ENCODE data around the gene CRIP2. TPM values are rescaled to one million over a fixed set of nuclear protein-coding genes. Genes with fewer than 3 reads are reported as not detected.

The CRIP2 gene
- total and polyA plus RNA-seq, 2 of the 13 experiments (the other 11 are each of a cell fraction or from before 2014, with no cell fraction given): 31.6 to 37.9 TPM

DNA sequence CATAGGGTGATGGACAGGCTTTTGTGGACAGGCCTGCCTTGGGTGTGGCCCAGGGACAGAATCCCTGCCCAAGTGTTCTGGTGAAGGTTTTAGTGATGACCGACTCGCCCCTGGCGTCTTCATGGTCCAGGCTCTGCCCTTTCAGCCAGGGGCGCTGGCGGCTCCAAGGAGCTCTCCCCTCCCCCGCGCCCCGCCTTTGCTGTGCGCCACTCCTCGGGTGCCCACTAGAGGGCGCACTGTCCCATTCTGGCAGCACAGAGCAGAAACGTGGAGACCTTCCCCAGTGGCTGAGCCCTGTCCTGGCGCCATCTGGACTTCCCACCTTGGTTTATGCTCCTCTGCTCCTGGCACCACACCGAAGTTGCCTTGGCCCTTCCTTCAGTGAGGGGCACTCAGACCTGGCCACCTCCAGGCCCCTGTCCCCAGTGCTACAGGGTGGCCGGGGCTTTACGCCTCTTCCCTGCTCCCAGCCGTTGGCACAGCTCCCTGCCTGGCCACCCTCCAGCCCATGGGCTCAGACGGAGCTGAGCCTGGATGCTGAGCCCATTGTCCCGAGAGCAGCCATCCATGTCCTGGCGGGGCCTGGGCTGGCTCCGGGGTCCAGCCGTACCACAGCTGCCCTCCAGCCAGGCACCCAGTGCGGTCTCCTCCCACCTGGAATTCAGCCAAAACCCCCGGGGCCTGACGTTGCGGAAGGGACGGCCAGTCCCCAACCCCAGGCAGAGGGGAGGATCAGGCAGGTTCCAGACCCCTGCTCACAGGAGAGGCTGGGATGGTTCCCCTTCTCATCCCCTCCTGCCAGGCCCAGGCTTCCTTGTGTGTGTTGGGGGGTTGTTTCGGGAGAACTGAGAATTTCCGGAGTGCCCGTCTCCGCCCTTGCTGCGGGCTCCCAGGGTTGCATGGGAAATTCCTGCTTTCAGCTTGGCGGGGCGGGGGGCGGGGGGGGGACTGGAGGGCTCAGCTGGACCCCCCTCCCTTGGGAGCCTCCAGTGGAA, 6.5 kb downstream of the CRIP2 start (continued):
- TF ChIP-seq, protein P1, sequence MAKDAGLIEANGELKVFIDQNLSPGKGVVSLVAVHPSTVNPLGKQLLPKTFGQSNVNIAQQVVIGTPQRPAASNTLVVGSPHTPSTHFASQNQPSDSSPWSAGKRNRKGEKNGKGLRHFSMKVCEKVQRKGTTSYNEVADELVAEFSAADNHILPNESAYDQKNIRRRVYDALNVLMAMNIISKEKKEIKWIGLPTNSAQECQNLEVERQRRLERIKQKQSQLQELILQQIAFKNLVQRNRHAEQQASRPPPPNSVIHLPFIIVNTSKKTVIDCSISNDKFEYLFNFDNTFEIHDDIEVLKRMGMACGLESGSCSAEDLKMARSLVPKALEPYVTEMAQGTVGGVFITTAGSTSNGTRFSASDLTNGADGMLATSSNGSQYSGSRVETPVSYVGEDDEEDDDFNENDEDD (CRISPR knock-in tag; IDR thresholded peaks at IDR 0.05; ENCODE audit: borderline replicate concordance): peak; percentile 13; the same call in 1 of the 2 replicates
- TF ChIP-seq ZKSCAN8 (CRISPR knock-in tag; IDR thresholded peaks at IDR 0.05; ENCODE audit: borderline replicate concordance) (no peak), FOSL2 (CRISPR knock-in tag; IDR thresholded peaks at IDR 0.05) (peak; percentile 46; the same call in 1 of the 2 replicates), ZNF619 (CRISPR knock-in tag; IDR thresholded peaks at IDR 0.05) (peak; percentile 81; the same call in 1 of the 2 replicates), NONO (IDR thresholded peaks at IDR 0.05) (no peak), NONO (CRISPR knock-in tag; conservative IDR thresholded peaks at IDR 0.05) (peak; percentile 70; the same call in 1 of the 2 replicates), ZNF432 (CRISPR knock-in tag; IDR thresholded peaks at IDR 0.05; ENCODE audit: borderline replicate concordance) (no peak), EEA1 (CRISPR knock-in tag; IDR thresholded peaks at IDR 0.05; ENCODE audit: borderline replicate concordance) (no peak), ZNF274 (CRISPR knock-in tag; IDR thresholded peaks at IDR 0.05) (peak; percentile 83; the same call in 1 of the 2 replicates), HNRNPL (IDR thresholded peaks at IDR 0.05; ENCODE audit: low read depth, low read length) (0 out of 2 replicates have a peak, but pooled peaks have one; percentile 50), KAT2B (IDR thresholded peaks at IDR 0.05; ENCODE audit: borderline replicate concordance, low read depth, low read length) (no peak), ZNF451 (CRISPR knock-in tag; IDR thresholded peaks at IDR 0.05) (peak; percentile 28; the same call in 1 of the 2 replicates), ZNF883 (CRISPR knock-in tag; IDR thresholded peaks at IDR 0.05; ENCODE audit: not compliant biosample characterization) (peak; percentile 29), ZNF121 (CRISPR knock-in tag; IDR thresholded peaks at IDR 0.05) (no peak), RAD51 (IDR thresholded peaks at IDR 0.05; ENCODE audit: borderline replicate concordance) (no peak)
- TF ChIP-seq, protein P2, sequence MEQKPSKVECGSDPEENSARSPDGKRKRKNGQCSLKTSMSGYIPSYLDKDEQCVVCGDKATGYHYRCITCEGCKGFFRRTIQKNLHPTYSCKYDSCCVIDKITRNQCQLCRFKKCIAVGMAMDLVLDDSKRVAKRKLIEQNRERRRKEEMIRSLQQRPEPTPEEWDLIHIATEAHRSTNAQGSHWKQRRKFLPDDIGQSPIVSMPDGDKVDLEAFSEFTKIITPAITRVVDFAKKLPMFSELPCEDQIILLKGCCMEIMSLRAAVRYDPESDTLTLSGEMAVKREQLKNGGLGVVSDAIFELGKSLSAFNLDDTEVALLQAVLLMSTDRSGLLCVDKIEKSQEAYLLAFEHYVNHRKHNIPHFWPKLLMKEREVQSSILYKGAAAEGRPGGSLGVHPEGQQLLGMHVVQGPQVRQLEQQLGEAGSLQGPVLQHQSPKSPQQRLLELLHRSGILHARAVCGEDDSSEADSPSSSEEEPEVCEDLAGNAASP (CRISPR knock-in tag; IDR thresholded peaks at IDR 0.05; ENCODE audit: borderline replicate concordance): 0 out of 2 replicates have a peak, but pooled peaks have one; percentile 27
- TF ChIP-seq, protein P3, sequence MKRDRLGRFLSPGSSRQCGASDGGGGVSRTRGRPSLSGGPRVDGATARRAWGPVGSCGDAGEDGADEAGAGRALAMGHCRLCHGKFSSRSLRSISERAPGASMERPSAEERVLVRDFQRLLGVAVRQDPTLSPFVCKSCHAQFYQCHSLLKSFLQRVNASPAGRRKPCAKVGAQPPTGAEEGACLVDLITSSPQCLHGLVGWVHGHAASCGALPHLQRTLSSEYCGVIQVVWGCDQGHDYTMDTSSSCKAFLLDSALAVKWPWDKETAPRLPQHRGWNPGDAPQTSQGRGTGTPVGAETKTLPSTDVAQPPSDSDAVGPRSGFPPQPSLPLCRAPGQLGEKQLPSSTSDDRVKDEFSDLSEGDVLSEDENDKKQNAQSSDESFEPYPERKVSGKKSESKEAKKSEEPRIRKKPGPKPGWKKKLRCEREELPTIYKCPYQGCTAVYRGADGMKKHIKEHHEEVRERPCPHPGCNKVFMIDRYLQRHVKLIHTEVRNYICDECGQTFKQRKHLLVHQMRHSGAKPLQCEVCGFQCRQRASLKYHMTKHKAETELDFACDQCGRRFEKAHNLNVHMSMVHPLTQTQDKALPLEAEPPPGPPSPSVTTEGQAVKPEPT (CRISPR knock-in tag; IDR thresholded peaks at IDR 0.05; ENCODE audit: low read depth): no peak
- TF ChIP-seq, protein P4, sequence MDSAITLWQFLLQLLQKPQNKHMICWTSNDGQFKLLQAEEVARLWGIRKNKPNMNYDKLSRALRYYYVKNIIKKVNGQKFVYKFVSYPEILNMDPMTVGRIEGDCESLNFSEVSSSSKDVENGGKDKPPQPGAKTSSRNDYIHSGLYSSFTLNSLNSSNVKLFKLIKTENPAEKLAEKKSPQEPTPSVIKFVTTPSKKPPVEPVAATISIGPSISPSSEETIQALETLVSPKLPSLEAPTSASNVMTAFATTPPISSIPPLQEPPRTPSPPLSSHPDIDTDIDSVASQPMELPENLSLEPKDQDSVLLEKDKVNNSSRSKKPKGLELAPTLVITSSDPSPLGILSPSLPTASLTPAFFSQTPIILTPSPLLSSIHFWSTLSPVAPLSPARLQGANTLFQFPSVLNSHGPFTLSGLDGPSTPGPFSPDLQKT (CRISPR knock-in tag; IDR thresholded peaks at IDR 0.05; ENCODE audit: borderline replicate concordance): no peak
- TF ChIP-seq, protein P5, sequence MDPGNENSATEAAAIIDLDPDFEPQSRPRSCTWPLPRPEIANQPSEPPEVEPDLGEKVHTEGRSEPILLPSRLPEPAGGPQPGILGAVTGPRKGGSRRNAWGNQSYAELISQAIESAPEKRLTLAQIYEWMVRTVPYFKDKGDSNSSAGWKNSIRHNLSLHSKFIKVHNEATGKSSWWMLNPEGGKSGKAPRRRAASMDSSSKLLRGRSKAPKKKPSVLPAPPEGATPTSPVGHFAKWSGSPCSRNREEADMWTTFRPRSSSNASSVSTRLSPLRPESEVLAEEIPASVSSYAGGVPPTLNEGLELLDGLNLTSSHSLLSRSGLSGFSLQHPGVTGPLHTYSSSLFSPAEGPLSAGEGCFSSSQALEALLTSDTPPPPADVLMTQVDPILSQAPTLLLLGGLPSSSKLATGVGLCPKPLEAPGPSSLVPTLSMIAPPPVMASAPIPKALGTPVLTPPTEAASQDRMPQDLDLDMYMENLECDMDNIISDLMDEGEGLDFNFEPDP (CRISPR knock-in tag; conservative IDR thresholded peaks at IDR 0.05): no peak

All from HepG2 (cell line).